HG03439 (cell line): ENCODE data around the gene IPO9.
"Not testable (repeated sequence)": the region's sequence is repeated elsewhere in the genome, so short reads cannot be mapped to it uniquely, and the experiment has no call there.

Experiments used
- ATAC-seq: cut with Tn5 transposase; IDR thresholded peaks from one replicate; pipeline ENCODE4 v1.9.1; 2021; ENCODE audit warnings: mild to moderate bottlenecking, moderate library complexity; ENCODE audit not compliant: unreplicated experiment

Gene IPO9

GRCh38 chr1:201900476-201900875, 71.5 kb downstream of the IPO9 start:
- no peak for ATAC-seq

GRCh38 chr1:201901036-201901435, 72.1 kb downstream of the IPO9 start:
- ATAC-seq, result not testable (repeated sequence)

- no peak for ATAC-seq
These were observed 73.2 kb downstream of the IPO9 start for GRCh38 chr1:201902198-201902597.

GRCh38 chr1:201903135-201903534, 74.2 kb downstream of the IPO9 start:
- no peak for ATAC-seq

- no peak for ATAC-seq
These were observed 75.6 kb downstream of the IPO9 start for GRCh38 chr1:201904579-201904978.

- no peak for ATAC-seq
These were observed 76.4 kb downstream of the IPO9 start for GRCh38 chr1:201905234-201905890.

- ATAC-seq, result no peak
These were observed 77.4 kb downstream of the IPO9 start for GRCh38 chr1:201906336-201906735.

GRCh38 chr1:201907621-201908020, 78.7 kb downstream of the IPO9 start:
- no peak for ATAC-seq

- no peak for ATAC-seq
These were observed 83.0 kb downstream of the IPO9 start for GRCh38 chr1:201911826-201912571.

GRCh38 chr1:201912832-201913231, 83.9 kb downstream of the IPO9 start:
- no peak for ATAC-seq

GRCh38 chr1:201914456-201915235, 85.7 kb downstream of the IPO9 start:
- ATAC-seq, result no peak

- ATAC-seq, result no peak
These were observed 87.8 kb downstream of the IPO9 start for GRCh38 chr1:201916649-201917249.

GRCh38 chr1:201917362-201918033, 88.5 kb downstream of the IPO9 start:
- ATAC-seq, result no peak

GRCh38 chr1:201918343-201918742, 89.4 kb downstream of the IPO9 start:
- ATAC-seq, result no peak

- no peak for ATAC-seq
These were observed 93.1 kb downstream of the IPO9 start for GRCh38 chr1:201921952-201922558.

- ATAC-seq, result no peak
These were observed 96.3 kb downstream of the IPO9 start for GRCh38 chr1:201925301-201925567.

GRCh38 chr1:201925981-201926645, 97.2 kb downstream of the IPO9 start:
- no peak for ATAC-seq

- no peak for ATAC-seq
These were observed 99.3 kb downstream of the IPO9 start for GRCh38 chr1:201928266-201928665.

GRCh38 chr1:201930137-201930536, 101.2 kb downstream of the IPO9 start:
- no peak for ATAC-seq

- no peak for ATAC-seq
These were observed 101.8 kb downstream of the IPO9 start for GRCh38 chr1:201930803-201931202.
